GM21737 (cell line): ENCODE results near the gene CREB3L2.
"Not testable (repeated sequence)": the region's sequence is repeated elsewhere in the genome, so short reads cannot be mapped to it uniquely, and the experiment has no call there.

ENCODE experiments used
- ATAC-seq: cut with Tn5 transposase; IDR thresholded peaks from one replicate; pipeline ENCODE4 v1.9.1; 2021; ENCODE audit warnings: mild to moderate bottlenecking, moderate library complexity; ENCODE audit not compliant: unreplicated experiment

Gene CREB3L2

DNA sequence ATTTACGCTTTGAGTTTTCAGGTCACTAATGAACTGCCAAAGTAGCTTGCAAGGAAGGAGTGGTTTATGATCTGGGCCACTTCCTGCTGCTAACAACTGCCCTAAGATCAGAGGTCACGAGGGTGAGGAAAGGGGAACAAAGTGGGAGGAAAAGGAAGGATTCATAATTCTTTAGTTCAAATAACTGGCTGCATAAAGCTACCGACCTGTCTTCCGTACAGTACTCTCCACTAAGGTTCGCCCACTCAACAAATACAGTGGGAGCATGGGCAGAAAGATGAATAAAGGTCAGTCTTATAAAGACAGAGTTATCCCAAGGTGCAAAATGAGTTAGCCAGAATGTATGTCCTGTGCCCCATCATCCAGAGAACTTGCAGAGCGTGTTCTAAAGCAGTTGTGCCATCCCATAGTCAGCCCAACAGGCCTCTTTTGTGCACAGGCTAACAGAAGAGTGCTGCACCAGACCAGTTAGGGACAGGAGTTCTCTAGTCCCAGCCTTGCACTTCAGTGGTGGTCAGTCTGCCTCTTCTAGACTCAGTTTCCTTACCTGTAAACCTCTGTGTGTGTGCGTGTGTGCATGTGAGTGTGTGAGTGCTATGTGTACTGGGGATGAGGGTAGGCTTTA, 65.9 kb downstream of the CREB3L2 start:
- ATAC-seq, result peak; percentile 44

DNA sequence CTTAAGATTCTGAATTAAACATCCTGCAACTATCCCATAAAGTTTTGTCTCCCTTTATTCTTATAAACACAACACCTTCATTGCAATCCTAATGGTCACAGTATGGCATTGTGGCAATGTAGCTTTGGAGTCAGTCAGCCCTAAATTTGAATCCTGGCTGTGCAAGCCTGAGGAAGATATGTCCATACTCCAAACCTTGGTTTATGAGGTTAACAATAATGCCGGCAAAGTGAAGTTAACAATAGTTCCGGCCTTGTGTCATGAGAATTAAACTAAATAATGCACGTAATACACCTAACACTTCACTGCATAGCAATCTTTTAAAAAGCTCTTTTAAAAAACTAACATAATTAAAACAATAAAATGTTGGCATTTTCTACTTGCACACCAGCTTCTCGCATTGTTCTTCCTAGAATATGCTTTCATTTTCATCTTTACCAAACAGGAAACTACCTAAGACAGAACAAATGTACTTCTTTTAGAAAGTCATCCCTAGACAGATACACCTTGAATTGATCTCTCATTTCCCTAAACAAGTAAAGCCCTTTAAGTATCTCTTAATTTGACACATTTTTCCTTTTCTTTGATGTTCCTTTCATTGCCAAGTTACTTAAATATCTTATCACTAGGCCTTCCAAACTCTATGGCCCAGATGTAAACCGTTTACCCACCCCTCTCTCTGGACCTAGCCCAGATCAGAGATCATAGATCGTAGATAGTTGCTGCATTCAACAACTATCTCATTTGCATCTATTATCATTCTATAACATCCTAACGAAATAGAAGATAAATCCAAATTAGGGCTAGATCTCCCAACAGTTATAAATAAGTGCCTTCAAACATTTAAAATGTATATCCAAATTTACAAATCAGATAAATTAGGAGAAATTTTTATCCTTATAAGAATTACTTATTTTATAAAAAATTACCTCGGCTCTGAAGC, 66.7 kb downstream of the CREB3L2 start:
- peak; percentile 63 for ATAC-seq

DNA sequence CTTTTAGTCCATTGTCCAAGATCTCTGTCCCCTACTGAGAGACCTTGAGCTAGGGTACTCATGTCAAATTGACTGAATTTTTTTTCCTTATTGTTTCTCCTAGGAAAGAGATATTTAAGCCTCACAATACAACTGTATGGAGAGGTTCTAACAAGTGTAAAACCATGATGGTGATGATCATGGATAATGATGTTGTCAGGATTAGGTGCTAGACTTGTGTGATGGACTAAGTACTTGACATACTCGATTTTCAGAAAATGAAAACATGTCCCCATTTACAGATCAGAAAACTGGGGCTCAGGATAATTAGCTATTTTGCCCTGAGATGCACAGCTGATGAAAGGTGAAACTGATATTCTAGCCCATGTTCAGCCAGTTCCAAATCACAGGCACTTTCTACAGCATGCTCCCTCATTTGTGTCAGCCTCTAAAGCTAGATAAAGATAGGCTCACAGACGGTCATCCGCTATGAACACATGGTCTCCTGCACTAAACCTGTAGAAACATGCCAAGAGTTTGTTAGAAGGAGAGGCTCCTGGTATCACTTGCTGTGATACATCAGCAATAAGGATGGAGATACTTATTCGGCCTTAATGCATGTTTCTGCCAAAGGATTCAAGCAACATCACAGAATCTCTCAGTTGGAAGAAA, 67.6 kb downstream of the CREB3L2 start:
- ATAC-seq, result no peak

DNA sequence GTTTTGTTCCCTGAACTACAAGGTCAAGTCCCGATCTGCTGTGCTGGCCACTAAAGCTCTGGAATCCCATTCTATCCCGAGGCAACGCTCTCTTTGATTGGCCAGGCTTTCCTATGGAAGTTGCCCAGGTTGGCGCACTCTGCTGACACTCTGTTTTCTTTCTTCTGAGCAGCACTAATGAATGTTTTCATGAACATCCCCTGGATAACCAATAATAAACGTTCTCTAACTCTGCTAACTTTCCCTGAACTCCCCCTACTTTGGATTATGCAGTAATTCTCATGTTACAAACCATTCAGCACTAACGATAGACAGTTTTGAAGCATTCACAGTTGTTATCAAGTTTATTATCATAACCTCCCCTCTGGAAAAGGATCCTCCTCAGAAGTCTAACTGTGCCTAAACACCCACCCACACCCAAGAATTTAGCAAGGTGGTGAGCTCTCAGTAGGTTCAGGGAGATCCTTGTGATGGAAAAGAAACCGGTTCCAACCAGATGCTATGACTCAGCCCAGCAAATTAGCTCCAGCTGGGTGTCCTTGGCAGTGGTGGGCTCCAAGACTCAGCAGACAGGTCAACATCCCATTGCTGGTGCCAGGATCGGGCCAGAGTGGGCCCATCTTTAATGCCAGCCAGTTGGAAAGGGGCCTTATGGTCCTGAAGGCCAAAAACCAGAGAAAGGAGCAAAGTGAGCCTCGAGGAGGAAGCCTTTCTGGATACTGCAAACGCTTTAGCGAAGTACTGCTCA, 68.4 kb downstream of the CREB3L2 start:
- no peak for ATAC-seq

DNA sequence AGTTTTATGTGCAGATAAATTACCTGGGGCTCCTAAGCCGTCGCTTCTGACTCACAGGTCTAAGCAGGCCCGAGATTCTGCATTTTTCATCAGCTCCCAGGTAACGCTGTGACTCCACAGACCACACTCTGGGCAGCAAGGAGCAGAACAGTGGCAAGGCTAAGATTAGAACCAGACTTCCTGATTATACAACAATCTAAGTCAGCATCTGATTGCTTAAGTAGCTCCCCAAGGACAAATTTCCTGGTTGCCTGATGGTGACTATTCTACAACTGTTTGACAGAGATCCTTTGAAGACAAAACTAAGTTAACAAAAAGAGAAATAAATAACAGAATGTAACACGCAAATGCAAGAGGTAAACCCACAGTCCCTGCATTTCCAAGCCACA, 69.0 kb downstream of the CREB3L2 start:
- ATAC-seq, result no peak

DNA sequence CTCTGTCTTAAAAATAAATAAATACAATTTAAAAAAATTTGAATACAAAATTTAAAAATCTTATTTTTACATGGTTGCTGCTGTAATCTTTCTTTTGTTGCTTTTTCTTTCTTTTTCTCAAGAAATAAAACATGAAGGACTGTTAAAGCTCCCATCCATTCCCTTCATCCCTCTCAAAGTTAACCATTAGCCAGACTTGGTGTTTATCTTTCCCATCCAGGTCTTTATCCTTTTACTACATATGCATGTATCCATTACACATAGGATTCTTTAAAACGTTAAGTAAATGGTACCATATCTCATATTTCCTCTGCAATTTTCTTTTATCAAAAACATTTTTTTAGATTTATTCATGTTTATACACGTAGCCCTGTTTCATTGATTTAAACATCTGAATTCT, 70.1 kb downstream of the CREB3L2 start:
- ATAC-seq, result no peak

DNA sequence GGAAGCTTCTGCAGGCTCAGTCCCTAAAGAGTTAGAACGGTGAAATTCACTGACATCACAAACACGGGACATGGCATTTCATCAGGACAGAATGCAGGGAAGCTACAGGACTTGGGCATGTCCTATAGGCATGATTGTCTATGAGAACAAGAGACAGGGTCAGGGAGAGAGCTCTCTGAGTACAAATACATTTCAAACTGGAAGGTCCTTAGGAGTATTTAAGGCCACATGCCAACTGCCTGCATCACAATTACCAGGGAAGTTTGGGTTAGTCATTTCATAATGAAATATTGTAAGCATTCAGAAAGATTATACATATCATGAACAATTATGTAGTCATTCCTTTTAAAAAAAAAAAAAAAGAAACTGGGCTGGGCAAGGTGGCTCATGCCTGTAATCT, 71.3 kb downstream of the CREB3L2 start:
- ATAC-seq, result no peak

DNA sequence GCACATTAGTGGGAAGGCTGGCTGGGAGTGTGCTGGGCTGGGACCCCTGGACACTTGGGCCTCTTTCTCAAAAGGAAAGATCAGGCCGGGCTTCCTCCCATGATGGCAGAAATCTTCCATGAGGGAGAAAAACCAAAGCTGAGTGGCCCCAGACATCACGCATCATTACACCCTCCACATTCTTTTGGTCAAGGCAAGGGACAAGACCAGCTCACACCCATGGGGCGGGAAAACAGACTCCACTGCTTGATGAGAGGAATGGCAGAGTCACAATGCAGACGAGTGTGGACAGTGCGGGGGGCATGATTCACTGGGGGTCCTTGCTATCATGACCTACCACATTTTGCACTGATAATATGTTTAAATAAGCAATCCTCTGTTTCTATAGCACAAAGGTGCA, 73.3 kb downstream of the CREB3L2 start:
- ATAC-seq, result no peak

DNA sequence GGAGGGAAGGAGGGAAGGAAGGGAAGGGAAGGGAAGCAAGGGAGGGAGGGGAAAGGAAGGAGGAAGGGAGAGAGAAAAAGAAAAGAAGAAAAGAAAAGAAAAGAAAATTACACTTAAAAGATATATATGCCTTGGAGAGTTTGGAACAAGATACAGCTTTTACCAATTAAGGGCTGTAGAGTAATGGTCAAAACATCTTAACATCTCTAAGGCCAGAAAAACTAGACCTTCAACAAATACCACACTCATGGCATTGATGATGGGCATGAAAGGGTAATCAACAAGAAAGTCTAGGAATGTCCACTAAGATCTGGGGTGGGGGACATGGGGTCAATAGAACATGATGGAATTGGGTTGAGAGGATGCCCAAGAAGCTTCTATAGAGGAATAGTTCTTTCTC, 74.5 kb downstream of the CREB3L2 start:
- ATAC-seq, result no peak

DNA sequence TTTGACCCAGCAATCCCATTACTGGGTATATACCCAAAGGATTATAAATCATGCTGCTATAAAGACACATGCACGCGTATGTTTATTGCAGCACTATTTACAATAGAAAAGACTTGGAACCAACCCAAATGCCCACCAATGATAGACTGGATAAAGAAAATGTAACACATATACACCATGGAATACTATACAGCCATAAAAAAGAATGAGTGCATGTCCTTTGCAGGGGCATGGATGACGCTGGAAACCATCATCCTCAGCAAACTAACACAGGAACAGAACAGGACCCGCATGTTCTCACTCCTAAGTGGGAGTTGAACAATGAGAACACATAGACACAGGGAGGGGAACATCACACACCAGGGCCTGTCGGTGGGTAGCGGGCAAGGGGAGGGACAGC, 75.7 kb downstream of the CREB3L2 start:
- not testable (repeated sequence) for ATAC-seq

DNA sequence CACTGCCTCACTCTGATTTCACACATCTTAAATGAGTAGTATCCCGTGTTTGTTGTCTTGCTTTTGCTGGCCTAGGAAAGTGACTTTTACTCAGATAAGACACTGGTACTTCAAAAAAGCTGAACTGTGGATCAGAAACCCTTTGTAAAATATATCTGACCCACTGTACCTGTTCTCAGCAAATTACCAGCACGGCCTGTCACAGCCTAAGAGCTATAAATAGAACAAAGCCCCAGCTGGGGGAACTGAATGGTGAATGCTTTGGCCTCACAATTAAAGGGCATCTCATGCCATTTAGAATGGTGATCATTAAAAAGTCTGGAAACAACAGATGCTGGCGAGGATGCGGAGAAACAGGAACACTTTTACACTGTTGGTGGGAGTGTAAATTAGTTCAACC, 76.1 kb downstream of the CREB3L2 start:
- no peak for ATAC-seq

DNA sequence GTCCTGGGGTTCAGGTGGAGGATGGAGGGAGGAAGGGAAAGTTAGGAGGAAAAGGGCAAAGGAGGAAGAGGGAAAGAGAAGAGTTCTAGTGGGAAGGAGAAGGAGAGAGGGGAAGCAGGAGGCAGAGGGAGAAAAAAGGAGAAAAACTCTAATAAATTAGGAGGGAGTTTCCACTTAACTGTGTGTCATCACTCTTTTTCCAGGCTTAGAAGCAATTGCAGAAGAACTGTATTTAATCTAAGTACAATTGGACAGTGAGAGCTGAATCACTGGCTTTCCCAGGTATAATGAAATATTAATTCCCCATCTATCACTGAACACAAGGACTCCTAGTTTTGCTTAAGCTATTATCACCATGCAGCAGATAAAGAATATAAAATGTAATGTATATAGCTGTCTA, 76.8 kb downstream of the CREB3L2 start:
- no peak for ATAC-seq

DNA sequence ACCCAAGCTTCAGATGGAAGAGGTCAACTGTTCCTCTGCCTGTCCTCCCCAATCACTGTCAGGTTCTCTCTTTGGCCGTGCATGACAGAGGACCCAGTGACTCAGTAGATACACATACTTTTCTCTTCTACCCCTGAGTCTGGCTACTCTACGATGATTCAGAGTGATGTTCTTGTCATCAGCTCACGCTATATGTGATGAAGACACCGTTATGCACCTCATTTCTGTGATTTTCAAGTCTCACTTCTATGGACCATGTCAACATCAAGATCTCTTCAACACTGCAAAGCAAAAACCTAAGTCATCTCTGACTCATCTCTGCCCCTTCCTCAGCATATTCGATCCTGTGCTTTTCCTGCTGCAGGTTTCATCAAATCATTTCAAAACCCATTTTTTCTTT, 78.5 kb downstream of the CREB3L2 start:
- ATAC-seq, result no peak

DNA sequence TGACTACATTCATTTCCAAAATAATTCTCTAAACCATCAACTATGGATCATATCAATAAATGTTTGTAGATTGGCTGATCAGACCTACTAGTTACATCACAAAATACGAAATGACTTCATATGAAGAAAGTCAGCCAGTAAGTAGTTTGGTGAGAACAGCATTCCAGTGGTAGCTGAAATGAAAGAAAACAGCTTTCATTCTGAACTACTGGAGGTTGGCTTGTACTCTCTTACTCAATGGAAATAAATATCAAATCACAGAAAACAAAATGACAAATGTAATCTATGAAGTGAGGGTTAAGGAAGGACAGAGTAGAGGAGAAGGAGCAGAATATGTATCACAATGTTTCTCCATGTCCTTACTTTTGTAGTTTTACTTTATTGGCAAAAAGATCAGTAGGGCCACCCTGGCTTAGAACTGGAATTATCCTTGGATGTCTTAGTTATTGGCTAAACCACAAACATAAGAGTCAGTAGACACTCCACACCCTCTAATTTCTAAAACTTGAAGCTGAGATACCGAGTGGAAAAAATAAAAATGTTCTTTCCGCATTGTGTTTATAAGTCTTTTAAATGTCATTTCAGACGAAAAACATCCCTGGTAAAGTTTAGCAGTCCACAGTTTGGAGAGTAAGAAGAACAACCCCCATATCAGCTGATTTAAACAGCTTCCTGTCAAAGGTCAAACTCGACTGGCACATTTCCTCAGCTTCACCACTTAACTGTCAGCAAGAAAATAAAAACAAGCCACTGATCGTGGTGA, 81.1 kb downstream of the CREB3L2 start:
- ATAC-seq, result no peak

DNA sequence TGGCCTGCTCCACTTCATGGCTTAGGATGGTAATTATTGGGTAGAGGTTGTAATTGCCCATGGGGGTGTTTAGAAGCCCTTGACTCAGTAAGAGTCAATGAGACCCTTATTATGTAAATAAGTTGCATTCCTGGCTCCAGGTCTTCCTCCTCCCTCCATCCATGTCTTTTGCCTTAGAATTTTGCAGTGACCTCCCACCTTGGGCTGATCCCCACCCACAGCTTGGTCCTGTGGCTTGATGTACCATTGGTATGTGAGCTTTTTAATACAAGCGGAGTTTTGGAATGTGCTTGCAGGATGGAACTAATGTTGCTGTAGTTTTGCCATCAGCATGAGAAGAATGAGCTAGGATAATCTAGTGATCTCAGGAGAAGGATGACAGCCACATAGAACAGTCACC, 81.9 kb downstream of the CREB3L2 start:
- no peak for ATAC-seq

DNA sequence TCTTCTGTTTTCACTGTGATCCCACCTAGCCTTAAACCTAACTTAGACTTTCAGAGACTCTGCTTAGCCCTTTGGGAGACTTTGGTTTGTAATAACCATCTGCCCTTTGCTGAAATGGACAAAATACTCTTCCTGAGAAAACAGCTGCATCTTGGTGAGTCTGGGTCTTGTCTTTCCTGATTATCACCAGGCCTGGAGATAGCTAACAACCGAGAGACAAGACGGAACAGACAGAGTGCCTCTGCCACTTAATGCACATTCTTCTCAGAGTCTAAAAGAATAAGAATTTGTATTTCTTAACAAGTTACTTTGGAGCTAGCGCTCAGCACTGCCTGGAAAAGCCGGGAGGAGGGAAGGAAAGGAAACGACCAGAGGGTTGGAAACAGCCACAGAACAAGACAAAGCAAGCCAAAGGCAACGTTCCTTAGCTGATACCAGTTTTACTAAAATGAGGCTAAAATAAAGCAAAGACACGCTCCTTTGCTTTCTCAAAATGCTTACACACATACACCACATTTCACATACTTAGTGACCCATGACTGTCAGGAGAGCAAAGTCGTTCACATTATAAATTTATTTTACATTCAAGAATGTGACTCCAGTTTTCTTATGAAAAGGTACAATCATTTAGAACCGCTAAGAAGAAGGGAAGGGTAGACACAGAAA, 84.8 kb downstream of the CREB3L2 start:
- no peak for ATAC-seq

DNA sequence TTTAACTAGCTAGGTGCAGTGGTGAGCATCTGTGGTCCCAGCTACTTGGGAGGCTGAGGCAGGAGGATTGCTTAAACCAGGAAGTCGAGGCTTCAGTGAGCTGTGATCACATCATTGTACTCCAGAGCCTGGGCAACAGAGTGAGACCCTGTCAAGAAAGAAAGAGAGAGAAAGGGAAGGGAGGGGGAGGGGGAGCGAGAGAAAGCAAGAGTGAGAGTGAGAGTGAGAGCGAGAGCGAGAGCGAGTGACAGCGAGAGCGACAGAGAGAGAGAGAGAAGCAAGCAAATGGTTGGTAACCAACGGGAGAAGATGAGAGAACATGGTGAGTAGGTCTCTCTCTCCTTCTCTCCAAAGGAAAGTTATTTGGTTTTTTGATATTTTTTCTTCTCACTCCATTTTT, 85.3 kb downstream of the CREB3L2 start:
- ATAC-seq, result no peak

DNA sequence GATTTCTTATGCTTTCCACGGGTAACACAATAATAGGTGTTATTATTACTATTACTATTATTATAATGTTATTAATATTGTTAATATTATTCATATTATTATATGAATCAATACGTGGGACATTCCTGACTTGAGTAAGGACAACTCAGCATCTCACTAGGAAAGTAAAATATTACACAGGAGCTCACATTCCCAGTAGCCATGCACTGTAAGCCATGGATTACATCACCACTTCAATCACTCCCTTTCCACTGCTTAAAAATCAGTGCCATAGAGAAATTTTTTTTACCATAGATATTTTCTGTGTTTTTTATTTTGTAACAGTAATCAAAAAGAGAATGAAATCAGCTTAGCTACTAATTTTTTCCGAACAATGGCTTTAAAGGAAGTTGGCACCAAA, 86.6 kb downstream of the CREB3L2 start:
- ATAC-seq, result no peak

DNA sequence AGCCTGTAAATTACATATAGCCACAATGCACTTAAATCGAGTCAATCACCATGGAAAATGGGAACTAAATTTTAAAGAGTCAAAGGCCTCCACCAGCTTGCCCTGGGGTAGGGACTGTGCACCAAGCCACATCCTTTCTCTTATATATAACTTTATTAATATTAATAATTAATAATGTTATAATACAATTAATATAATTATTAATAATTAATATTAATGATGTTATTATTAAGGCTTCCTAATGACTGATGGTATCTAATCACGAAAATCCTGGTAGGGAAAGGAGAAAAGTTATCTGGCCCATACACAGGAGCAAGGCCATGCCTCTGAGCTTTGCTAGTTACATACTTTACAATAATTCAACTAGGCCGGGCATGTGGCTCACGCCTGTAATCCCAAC, 87.9 kb downstream of the CREB3L2 start:
- ATAC-seq, result no peak

DNA sequence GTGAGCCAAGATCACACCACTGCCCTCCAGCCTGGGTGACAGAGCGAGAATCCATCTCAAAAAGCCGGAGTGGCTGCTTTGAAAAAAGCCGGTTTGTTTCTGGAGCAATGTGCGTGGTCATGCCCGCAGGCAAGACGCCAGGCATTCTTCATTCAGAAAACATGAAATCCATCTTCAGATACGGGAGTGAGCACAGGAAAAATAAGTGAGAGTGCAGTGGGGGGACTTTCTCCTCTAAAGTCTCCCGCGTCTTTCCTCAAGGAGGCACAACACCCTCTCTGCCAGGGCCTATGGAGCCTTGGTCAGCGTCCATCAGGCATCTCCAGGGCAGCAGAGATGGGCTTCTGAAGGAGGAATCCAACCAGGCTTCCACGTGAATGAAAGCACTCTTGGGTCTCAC, 92.8 kb downstream of the CREB3L2 start:
- ATAC-seq, result no peak
